ENCODE results near the gene OXCT2.

Gene OXCT2

GRCh38 chr1:39761557-39762260 lies 9.4 kb downstream of the OXCT2 start:
- DNase-seq = no peak

- DNase-seq = no peak
Observed at GRCh38 chr1:39761016-39761415, 10.1 kb downstream of the OXCT2 start.

- no peak for DNase-seq
Observed at GRCh38 chr1:39760074-39761008, 10.8 kb downstream of the OXCT2 start.

- no peak for DNase-seq
Observed at GRCh38 chr1:39759436-39759726, 11.8 kb downstream of the OXCT2 start.

GRCh38 chr1:39758556-39759435 lies 12.4 kb downstream of the OXCT2 start:
- no peak for DNase-seq

- no peak for DNase-seq
Observed at GRCh38 chr1:39757501-39757900, 13.6 kb downstream of the OXCT2 start.

- no peak for DNase-seq
Observed at GRCh38 chr1:39755965-39756659, 15.0 kb downstream of the OXCT2 start.

- DNase-seq = peak; percentile 25
Observed at GRCh38 chr1:39754906-39755504, 16.1 kb downstream of the OXCT2 start.

- DNase-seq = no peak
Observed at GRCh38 chr1:39754026-39754570, 17.1 kb downstream of the OXCT2 start.

- no peak for DNase-seq
Observed at GRCh38 chr1:39753132-39754025, 17.8 kb downstream of the OXCT2 start.

- no peak for DNase-seq
Observed at GRCh38 chr1:39752703-39753102, 18.4 kb downstream of the OXCT2 start.

- DNase-seq = no peak
Observed at GRCh38 chr1:39751595-39751994, 19.6 kb downstream of the OXCT2 start.

GRCh38 chr1:39745016-39745670 lies 26.0 kb downstream of the OXCT2 start:
- no peak for DNase-seq

- DNase-seq = peak; percentile 86
Observed at GRCh38 chr1:39738622-39739366, 32.4 kb downstream of the OXCT2 start, which contains the start of gene PPIE. Gene PPIE (plus strand): TSS chr1:39738882. CDS start chr1:39738901, 19 bp downstream.

GRCh38 chr1:39737546-39738169 lies 33.5 kb downstream of the OXCT2 start:
- DNase-seq = no peak

- no peak for DNase-seq
Observed at GRCh38 chr1:39735731-39736130, 35.4 kb downstream of the OXCT2 start.

- DNase-seq = no peak
Observed at GRCh38 chr1:39733161-39733560, 38.0 kb downstream of the OXCT2 start.

GRCh38 chr1:39732730-39733129 lies 38.4 kb downstream of the OXCT2 start:
- DNase-seq = no peak

- DNase-seq = no peak
Observed at GRCh38 chr1:39729842-39730241, 41.3 kb downstream of the OXCT2 start.
